Urinary bladder (tissue), 4 donors: ENCODE results near the gene KRTAP10-1. TPM values are rescaled to one million over a fixed set of nuclear protein-coding genes. Genes with fewer than 3 reads are reported as not detected.

Experiments used
- DNase-seq: peaks from one replicate; pipeline ENCODE4 v3.0.0-alpha.2; 2015; ENCODE audit errors: extremely low spot score
- H3K27ac ChIP-seq: one replicate; pipeline ENCODE4 v1.5.1; 2013; ENCODE audit warnings: low read depth, mild to moderate bottlenecking, moderate library complexity
- H3K36me3 ChIP-seq: one replicate; pipeline ENCODE4 v1.6.1; 2013; ENCODE audit warnings: mild to moderate bottlenecking, moderate library complexity; ENCODE audit not compliant: insufficient read depth
- H3K4me1 ChIP-seq: one replicate; pipeline ENCODE4 v1.6.1; 2013; ENCODE audit warnings: mild to moderate bottlenecking, moderate library complexity; ENCODE audit not compliant: insufficient read depth
- H3K4me3 ChIP-seq: one replicate; pipeline ENCODE4 v1.5.1; 2013; ENCODE audit warnings: low read depth, low read length
- WGBS: extraction: QIAGEN DNeasy Blood & Tissue Kit; methylation state at CpG from one replicate; pipeline ENCODE4 v1.1.7; 2013; 5-methylcytosine and 5-hydroxymethylcytosine counted together
- polyA plus RNA-seq: library from polyadenylated mRNA; stranded (reverse); fragments of 200-250 nt; gene quantifications from one replicate; pipeline ENCODE4 v1.2.3, GENCODE V29; 2013
- total RNA-seq: library from RNA; depleted of rRNA; stranded (reverse); fragments of >200 nt; gene quantifications from one replicate; pipeline ENCODE4 v1.2.3, GENCODE V29; 2014
- donor health status: healthy with polysubstance abuse.
- donor health status: healthy.

KRTAP10-1 gene
- total and polyA plus RNA-seq, 2 donors = not detected

- WGBS = 29% methylated on average over 14 of the region's 14 CpGs
- Histone ChIP-seq H3K4me3 (no peak overlapping the region), H3K4me1 (no peaks in the 10 kb centered on the region), H3K27ac (no peak overlapping the region), H3K36me3 (no peaks in the 10 kb centered on the region)
- peak; percentile 21 for DNase-seq
These were observed 8.9 kb upstream of the KRTAP10-1 start for GRCh38 chr21:44548922-44549321.

- 59% methylated on average over 13 of the region's 13 CpGs for WGBS
- Histone ChIP-seq H3K4me3 (no peak overlapping the region), H3K36me3 (no peaks in the 10 kb centered on the region), H3K27ac (no peak overlapping the region), H3K4me1 (no peaks in the 10 kb centered on the region)
- no peak for DNase-seq
These were observed 8.4 kb upstream of the KRTAP10-1 start for GRCh38 chr21:44548381-44548780.

- Histone ChIP-seq H3K4me3 (no peak overlapping the region), H3K4me1 (no peaks in the 10 kb centered on the region), H3K27ac (no peak overlapping the region), H3K36me3 (no peaks in the 10 kb centered on the region)
- 61% methylated on average over 5 of the region's 5 CpGs for WGBS
- no peak for DNase-seq
These were observed 7.8 kb upstream of the KRTAP10-1 start for GRCh38 chr21:44547656-44548331.

- DNase-seq = no peak
- WGBS = 67% methylated on average over 3 of the region's 3 CpGs
- no peak overlapping the region for H3K27ac ChIP-seq
- no peaks in the 10 kb centered on the region for H3K4me1 ChIP-seq
- no peak overlapping the region for H3K4me3 ChIP-seq
- no peaks in the 10 kb centered on the region for H3K36me3 ChIP-seq
These were observed 4.6 kb upstream of the KRTAP10-1 start for GRCh38 chr21:44544566-44544965.

GRCh38 chr21:44542716-44543115 lies 2.7 kb upstream of the KRTAP10-1 start:
- no peak overlapping the region for H3K27ac ChIP-seq
- 84% methylated on average over 1 of the region's 1 CpG for WGBS
- no peaks in the 10 kb centered on the region for H3K4me1 ChIP-seq
- H3K4me3 ChIP-seq = no peak overlapping the region
- DNase-seq = no peak
- H3K36me3 ChIP-seq = no peaks in the 10 kb centered on the region

- no peaks in the 10 kb centered on the region for H3K4me1 ChIP-seq
- no peak overlapping the region for H3K4me3 ChIP-seq
- no peak for DNase-seq
- WGBS = 77% methylated on average over 11 of the region's 11 CpGs
- no peak overlapping the region for H3K27ac ChIP-seq
- no peaks in the 10 kb centered on the region for H3K36me3 ChIP-seq
These were observed 820 bp upstream of the KRTAP10-1 start for GRCh38 chr21:44540741-44541288.

- no peak overlapping the region for H3K27ac ChIP-seq
- H3K4me3 ChIP-seq = no peak overlapping the region
- 69% methylated on average over 14 of the region's 14 CpGs for WGBS
- no peaks in the 10 kb centered on the region for H3K36me3 ChIP-seq
- no peak for DNase-seq
- H3K4me1 ChIP-seq = no peaks in the 10 kb centered on the region
These were observed 949 bp downstream of the KRTAP10-1 start for GRCh38 chr21:44539046-44539445.

GRCh38 chr21:44537930-44538911 lies 1.8 kb downstream of the KRTAP10-1 start:
- H3K4me3 ChIP-seq = no peak overlapping the region
- WGBS = 91% methylated on average over 33 of the region's 33 CpGs
- no peaks in the 10 kb centered on the region for H3K36me3 ChIP-seq
- DNase-seq = no peak
- no peaks in the 10 kb centered on the region for H3K4me1 ChIP-seq
- no peak overlapping the region for H3K27ac ChIP-seq

GRCh38 chr21:44535963-44536362 lies 4.0 kb downstream of the KRTAP10-1 start:
- Histone ChIP-seq H3K4me1 (no peaks in the 10 kb centered on the region), H3K36me3 (no peaks in the 10 kb centered on the region), H3K27ac (no peak overlapping the region), H3K4me3 (no peak overlapping the region)
- WGBS = 44% methylated on average over 7 of the region's 7 CpGs
- DNase-seq = no peak

- no peak overlapping the region for H3K27ac ChIP-seq
- no peak overlapping the region for H3K4me3 ChIP-seq
- no peaks in the 10 kb centered on the region for H3K4me1 ChIP-seq
- no peaks in the 10 kb centered on the region for H3K36me3 ChIP-seq
- 93% methylated on average over 6 of the region's 6 CpGs for WGBS
- DNase-seq = no peak
These were observed 5.3 kb downstream of the KRTAP10-1 start for GRCh38 chr21:44534688-44535087.

- Histone ChIP-seq H3K27ac (no peak overlapping the region), H3K36me3 (no peaks in the 10 kb centered on the region), H3K4me3 (no peak overlapping the region), H3K4me1 (no peaks in the 10 kb centered on the region)
- DNase-seq = no peak
- 86% methylated on average over 21 of the region's 21 CpGs for WGBS
These were observed 5.9 kb downstream of the KRTAP10-1 start for GRCh38 chr21:44533891-44534627.

- Histone ChIP-seq H3K27ac (no peak overlapping the region), H3K4me3 (no peak overlapping the region), H3K36me3 (no peaks in the 10 kb centered on the region), H3K4me1 (no peaks in the 10 kb centered on the region)
- DNase-seq = no peak
- WGBS = 89% methylated on average over 37 of the region's 37 CpGs
These were observed 6.7 kb downstream of the KRTAP10-1 start for GRCh38 chr21:44533121-44533890.

GRCh38 chr21:44532712-44533111 lies 7.3 kb downstream of the KRTAP10-1 start:
- H3K36me3 ChIP-seq = no peaks in the 10 kb centered on the region
- no peak overlapping the region for H3K4me3 ChIP-seq
- no peak for DNase-seq
- no peaks in the 10 kb centered on the region for H3K4me1 ChIP-seq
- no peak overlapping the region for H3K27ac ChIP-seq
- WGBS = 86% methylated on average over 16 of the region's 16 CpGs
